ENCODE measurements around the gene IRF4.

Gene IRF4

GRCh38 chr6:444653-445275 lies 53.2 kb downstream of the IRF4 start:
- DNase-seq: no peak

- DNase-seq: no peak
These were observed 54.2 kb downstream of the IRF4 start for GRCh38 chr6:445571-446417.

- peak; percentile 44 for DNase-seq
These were observed 55.1 kb downstream of the IRF4 start for GRCh38 chr6:446418-447366.

- DNase-seq: no peak
These were observed 56.0 kb downstream of the IRF4 start for GRCh38 chr6:447381-448165.

GRCh38 chr6:448296-449056 lies 56.9 kb downstream of the IRF4 start:
- DNase-seq: no peak

GRCh38 chr6:449057-449430 lies 57.5 kb downstream of the IRF4 start:
- DNase-seq: no peak

- no peak for DNase-seq
These were observed 58.2 kb downstream of the IRF4 start for GRCh38 chr6:449486-450419.

- no peak for DNase-seq
These were observed 59.8 kb downstream of the IRF4 start for GRCh38 chr6:451336-451735.

GRCh38 chr6:451847-452246 lies 60.3 kb downstream of the IRF4 start:
- DNase-seq: no peak

GRCh38 chr6:452301-453067 lies 60.9 kb downstream of the IRF4 start:
- no peak for DNase-seq

- DNase-seq: no peak
These were observed 61.6 kb downstream of the IRF4 start for GRCh38 chr6:453152-453551.

GRCh38 chr6:454148-454991 lies 62.8 kb downstream of the IRF4 start:
- DNase-seq: no peak

GRCh38 chr6:455006-455585 lies 63.5 kb downstream of the IRF4 start:
- DNase-seq: no peak

- DNase-seq: no peak
These were observed 64.3 kb downstream of the IRF4 start for GRCh38 chr6:455835-456234.

GRCh38 chr6:456358-456867 lies 64.9 kb downstream of the IRF4 start:
- no peak for DNase-seq

- DNase-seq: no peak
These were observed 65.3 kb downstream of the IRF4 start for GRCh38 chr6:456887-457286.

All from activated gamma-delta T cell (primary cell).